ENCODE measurements around the gene USHBP1.

The USHBP1 gene

DNA sequence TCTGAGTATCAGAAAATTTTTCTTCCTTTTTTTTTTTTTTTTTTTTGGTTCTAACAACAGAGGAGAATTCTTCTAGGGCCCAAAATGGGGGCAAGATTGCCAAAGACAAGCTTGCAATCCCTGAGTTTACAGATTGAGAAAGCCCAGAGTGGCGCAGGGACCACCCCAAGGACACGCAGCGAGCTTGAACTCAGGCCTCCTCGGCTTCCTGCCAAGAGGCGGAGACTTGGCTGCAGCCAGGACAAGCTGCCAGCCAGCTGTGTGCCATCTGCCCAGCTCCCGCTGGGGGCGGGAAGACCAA lies 40.6 kb upstream of the USHBP1 start:
- Histone ChIP-seq H4K20me1 (ENCODE audit: insufficient read depth, low read length) (no peaks in the 10 kb centered on the region), H3K9ac (ENCODE audit: low read length) (peak overlapping the region; percentile 21; the same call in 1 of the 2 replicates), H3K9me2 (replicated peaks; ENCODE audit: insufficient read depth, low read length) (no peaks in the 10 kb centered on the region), H3K27me3 (replicated peaks; ENCODE audit: insufficient read depth, low read length) (no peaks in the 10 kb centered on the region), H3K36me3 (replicated peaks; ENCODE audit: insufficient read depth, low read length) (no peaks in the 10 kb centered on the region), H3K27ac (ENCODE audit: low read length) (peak overlapping the region; percentile 47; the same call in 1 of the 2 replicates), H3K79me2 (ENCODE audit: low read length) (peaks cover 28% of the 10 kb centered on the region), H3K4me1 (ENCODE audit: low read length) (peaks cover 18% of the 10 kb centered on the region), H3K9me3 (replicated peaks; ENCODE audit: insufficient read depth, low read length) (no peaks in the 10 kb centered on the region), H2AFZ (ENCODE audit: low read length) (peak overlapping the region; percentile 19; the same call in 1 of the 2 replicates), H3F3A (ENCODE audit: insufficient read depth, low read length) (peaks cover 24% of the 10 kb centered on the region), H3K4me3 (ENCODE audit: low read length) (0 out of 2 replicates have a peak overlapping the region, but pooled peaks have one; percentile 5), H3K4me2 (ENCODE audit: low read depth, low read length) (peak overlapping the region; percentile 46)
- TF ChIP-seq EZH2 (optimal IDR thresholded peaks at IDR 0.05; ENCODE audit: low read depth, low read length) (no peak), EZH2phosphoT487 (IDR thresholded peaks at IDR 0.05; ENCODE audit: low read length) (no peak)
- TF ChIP-seq, protein P1, sequence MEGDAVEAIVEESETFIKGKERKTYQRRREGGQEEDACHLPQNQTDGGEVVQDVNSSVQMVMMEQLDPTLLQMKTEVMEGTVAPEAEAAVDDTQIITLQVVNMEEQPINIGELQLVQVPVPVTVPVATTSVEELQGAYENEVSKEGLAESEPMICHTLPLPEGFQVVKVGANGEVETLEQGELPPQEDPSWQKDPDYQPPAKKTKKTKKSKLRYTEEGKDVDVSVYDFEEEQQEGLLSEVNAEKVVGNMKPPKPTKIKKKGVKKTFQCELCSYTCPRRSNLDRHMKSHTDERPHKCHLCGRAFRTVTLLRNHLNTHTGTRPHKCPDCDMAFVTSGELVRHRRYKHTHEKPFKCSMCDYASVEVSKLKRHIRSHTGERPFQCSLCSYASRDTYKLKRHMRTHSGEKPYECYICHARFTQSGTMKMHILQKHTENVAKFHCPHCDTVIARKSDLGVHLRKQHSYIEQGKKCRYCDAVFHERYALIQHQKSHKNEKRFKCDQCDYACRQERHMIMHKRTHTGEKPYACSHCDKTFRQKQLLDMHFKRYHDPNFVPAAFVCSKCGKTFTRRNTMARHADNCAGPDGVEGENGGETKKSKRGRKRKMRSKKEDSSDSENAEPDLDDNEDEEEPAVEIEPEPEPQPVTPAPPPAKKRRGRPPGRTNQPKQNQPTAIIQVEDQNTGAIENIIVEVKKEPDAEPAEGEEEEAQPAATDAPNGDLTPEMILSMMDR (IDR thresholded peaks at IDR 0.05; ENCODE audit: low read length): no peak
- DNase-seq: no peak

DNA sequence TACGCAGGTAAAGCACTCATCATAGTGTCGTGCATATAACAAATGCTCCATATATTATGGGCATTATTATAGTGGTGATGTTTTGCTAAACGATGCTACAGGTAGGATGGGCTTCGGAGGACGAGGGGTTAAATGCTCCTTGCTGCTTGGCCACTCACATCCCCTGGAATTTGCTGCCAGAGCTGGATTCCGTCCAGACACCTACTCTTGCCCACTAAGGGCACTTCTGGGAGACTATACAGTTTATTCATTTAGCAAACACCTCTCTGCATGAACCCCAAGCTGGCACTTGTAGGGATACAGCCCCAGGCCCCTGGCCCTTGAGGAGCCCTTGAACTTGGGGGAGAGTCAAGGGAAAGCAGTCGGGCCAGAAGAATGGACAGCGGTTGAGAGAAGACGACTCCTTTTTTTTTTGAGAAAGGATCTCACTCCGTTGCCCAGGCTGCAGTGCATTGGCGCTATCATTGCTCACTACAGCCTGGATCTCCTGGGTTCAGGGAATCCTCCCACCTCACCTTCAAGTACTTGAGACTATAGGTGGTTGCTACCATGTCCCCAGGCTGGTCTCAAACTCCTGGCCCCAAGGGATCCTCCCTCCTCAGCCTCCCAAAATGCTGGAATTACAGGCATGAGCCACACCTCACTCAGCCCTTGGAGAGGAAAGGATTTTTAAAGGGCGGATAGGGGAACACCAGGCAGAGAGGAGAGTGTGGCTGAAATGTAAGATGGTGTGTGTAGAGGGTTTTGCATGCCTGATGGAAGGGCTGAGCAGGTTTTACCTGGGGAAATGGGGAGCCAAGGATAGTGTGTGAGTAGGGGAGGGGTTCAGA lies 40.1 kb upstream of the USHBP1 start:
- H3K9ac ChIP-seq (ENCODE audit: low read length): peak overlapping the region; percentile 21; the same call in 1 of the 2 replicates

GRCh38 chr19:17303940-17304267 lies 39.4 kb upstream of the USHBP1 start:
- no peaks in the 10 kb centered on the region for H3K9me3 ChIP-seq (replicated peaks; ENCODE audit: insufficient read depth, low read length)
- no peaks in the 10 kb centered on the region for H3K9me2 ChIP-seq (replicated peaks; ENCODE audit: insufficient read depth, low read length)
- H3K36me3 ChIP-seq (replicated peaks; ENCODE audit: insufficient read depth, low read length): no peaks in the 10 kb centered on the region
- H3K4me3 ChIP-seq (ENCODE audit: low read length): no peak overlapping the region
- TF ChIP-seq EZH2 (optimal IDR thresholded peaks at IDR 0.05; ENCODE audit: low read depth, low read length) (no peak), EZH2phosphoT487 (IDR thresholded peaks at IDR 0.05; ENCODE audit: low read length) (no peak)
- TF ChIP-seq, protein P1 (IDR thresholded peaks at IDR 0.05; ENCODE audit: low read length): no peak
- no peak for DNase-seq
- H3K4me2 ChIP-seq (ENCODE audit: low read depth, low read length): peak overlapping the region; percentile 89
- H3F3A ChIP-seq (ENCODE audit: insufficient read depth, low read length): peaks cover 24% of the 10 kb centered on the region
- H2AFZ ChIP-seq (ENCODE audit: low read length): peak overlapping the region; percentile 87
- H3K79me2 ChIP-seq (ENCODE audit: low read length): peaks cover 20% of the 10 kb centered on the region
- no peak overlapping the region for H3K9ac ChIP-seq (ENCODE audit: low read length)
- no peak overlapping the region for H3K27ac ChIP-seq (ENCODE audit: low read length)
- peaks cover 17% of the 10 kb centered on the region for H3K4me1 ChIP-seq (ENCODE audit: low read length)
- H3K27me3 ChIP-seq (replicated peaks; ENCODE audit: insufficient read depth, low read length): no peaks in the 10 kb centered on the region
- H4K20me1 ChIP-seq (ENCODE audit: insufficient read depth, low read length): no peaks in the 10 kb centered on the region

More for the DNA sequence above, 40.1 kb upstream of the USHBP1 start:
- Histone ChIP-seq H3K9me3 (replicated peaks; ENCODE audit: insufficient read depth, low read length) (no peaks in the 10 kb centered on the region), H3K4me3 (ENCODE audit: low read length) (0 out of 2 replicates have a peak overlapping the region, but pooled peaks have one; percentile 5), H3K9me2 (replicated peaks; ENCODE audit: insufficient read depth, low read length) (no peaks in the 10 kb centered on the region), H3K36me3 (replicated peaks; ENCODE audit: insufficient read depth, low read length) (no peaks in the 10 kb centered on the region), H3K27me3 (replicated peaks; ENCODE audit: insufficient read depth, low read length) (no peaks in the 10 kb centered on the region), H3K27ac (ENCODE audit: low read length) (peak overlapping the region; percentile 47; the same call in 1 of the 2 replicates), H3K79me2 (ENCODE audit: low read length) (peaks cover 22% of the 10 kb centered on the region), H2AFZ (ENCODE audit: low read length) (peak overlapping the region; percentile 19; the same call in 1 of the 2 replicates), H4K20me1 (ENCODE audit: insufficient read depth, low read length) (no peaks in the 10 kb centered on the region), H3F3A (ENCODE audit: insufficient read depth, low read length) (peaks cover 24% of the 10 kb centered on the region), H3K4me2 (ENCODE audit: low read depth, low read length) (peak overlapping the region; percentile 46), H3K4me1 (ENCODE audit: low read length) (peaks cover 17% of the 10 kb centered on the region)
- DNase-seq: no peak
- TF ChIP-seq, protein P1 (IDR thresholded peaks at IDR 0.05; ENCODE audit: low read length): no peak
- TF ChIP-seq EZH2phosphoT487 (IDR thresholded peaks at IDR 0.05; ENCODE audit: low read length) (no peak), EZH2 (optimal IDR thresholded peaks at IDR 0.05; ENCODE audit: low read depth, low read length) (no peak)
